HG03045 (cell line): ENCODE measurements around the gene CAPN8.

Experiments
- ATAC-seq: cut with Tn5 transposase; IDR thresholded peaks from one replicate; pipeline ENCODE4 v1.9.1; 2021; ENCODE audit warnings: mild to moderate bottlenecking, moderate library complexity; ENCODE audit not compliant: unreplicated experiment

The CAPN8 gene

GRCh38 chr1:223665592-223666312 lies at the start of gene CAPN8:
TSS of gene CAPN8 (minus strand) at chr1:223665701. CDS start at chr1:223665646, 55 bp downstream.
- ATAC-seq: no peak

- no peak for ATAC-seq
These were observed 49.5 kb upstream of the CAPN8 start for GRCh38 chr1:223714849-223715603.

GRCh38 chr1:223714421-223714724 lies 48.9 kb upstream of the CAPN8 start:
- ATAC-seq: no peak

- no peak for ATAC-seq
These were observed 48.3 kb upstream of the CAPN8 start for GRCh38 chr1:223713546-223714420.

GRCh38 chr1:223712850-223713474 lies 47.5 kb upstream of the CAPN8 start:
- ATAC-seq: peak; percentile 33

- ATAC-seq: peak; percentile 75
These were observed 46.8 kb upstream of the CAPN8 start, which contains the start of gene CAPN2 for GRCh38 chr1:223712194-223712849. TSS of gene CAPN2 (plus strand) at chr1:223712539. CDS start at chr1:223712641, 102 bp downstream.

GRCh38 chr1:223711747-223712193 lies 46.3 kb upstream of the CAPN8 start:
- ATAC-seq: no peak

GRCh38 chr1:223711173-223711572 lies 45.7 kb upstream of the CAPN8 start:
- no peak for ATAC-seq

- ATAC-seq: no peak
These were observed 45.0 kb upstream of the CAPN8 start for GRCh38 chr1:223710179-223711133.

- no peak for ATAC-seq
These were observed 44.1 kb upstream of the CAPN8 start for GRCh38 chr1:223709598-223709997.

GRCh38 chr1:223708651-223709268 lies 43.3 kb upstream of the CAPN8 start:
- no peak for ATAC-seq

GRCh38 chr1:223708001-223708359 lies 42.5 kb upstream of the CAPN8 start:
- no peak for ATAC-seq

GRCh38 chr1:223707256-223708000 lies 41.9 kb upstream of the CAPN8 start:
- no peak for ATAC-seq

- ATAC-seq: no peak
These were observed 40.8 kb upstream of the CAPN8 start for GRCh38 chr1:223706077-223706973.

- ATAC-seq: no peak
These were observed 39.7 kb upstream of the CAPN8 start for GRCh38 chr1:223704921-223705878.

GRCh38 chr1:223703668-223704013 lies 38.1 kb upstream of the CAPN8 start:
- no peak for ATAC-seq
